GDM1 (cell line): ENCODE measurements around the gene CATSPER2.
"Not testable (repeated sequence)": the region's sequence is repeated elsewhere in the genome, so short reads cannot be mapped to it uniquely, and the experiment has no call there.

Experiments used
- DNase-seq: peaks from one replicate; lab custom pipeline; 2025; lab: John Stamatoyannopoulos, UW

CATSPER2 gene

GRCh38 chr15:43593328-43594190, 55.1 kb downstream of the CATSPER2 start, which contains the start of gene CKMT1B:
Gene CKMT1B, plus strand, starts transcription at chr15:43594027. Its CDS starts 192 bp downstream, at chr15:43594219.
- DNase-seq: not testable (repeated sequence)

DNA sequence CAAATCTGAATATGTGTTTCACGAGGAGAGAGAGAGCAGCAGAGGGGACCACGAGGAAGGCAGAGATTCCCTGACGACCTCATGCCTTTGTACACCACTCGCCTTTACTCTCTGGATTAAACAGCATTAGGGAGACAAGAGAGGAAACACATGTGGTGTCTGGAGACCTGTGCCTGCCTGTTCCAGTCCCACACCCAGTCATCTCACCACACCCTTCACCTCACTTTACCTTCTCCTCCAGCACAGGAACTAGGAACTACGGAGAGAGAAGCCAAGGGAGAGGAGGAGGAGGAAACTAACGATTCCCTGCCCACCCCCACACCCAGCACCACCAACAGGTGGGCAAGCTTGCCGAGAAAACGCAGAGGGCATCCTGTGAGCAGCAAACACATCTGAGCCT, 55.8 kb downstream of the CATSPER2 start:
- DNase-seq: not testable (repeated sequence)

GRCh38 chr15:43589778-43590466, 58.7 kb downstream of the CATSPER2 start, which contains the start of gene PPIP5K1:
Gene PPIP5K1, minus strand, starts transcription at chr15:43590208. Its CDS starts 5,704 bp downstream, at chr15:43584504.
- DNase-seq: not testable (repeated sequence)
